ENCODE data around the gene TBX5. TPM values are rescaled to one million over a fixed set of nuclear protein-coding genes. Genes with fewer than 3 reads are reported as not detected.

The TBX5 gene
- total and polyA plus RNA-seq, 2 donors from 2014 or later = not detected

- intact Hi-C loops (cut with DNase I) = no loop called here
- no peaks in the 10 kb centered on the region for H3K4me1 ChIP-seq (ENCODE audit: control insufficient read depth in 2 of 3, insufficient read depth in 2 of 3, low read depth in 1 of 3, low read length in 3 of 3)
- no peak for TF ChIP-seq CTCF (IDR thresholded peaks at IDR 0.05; ENCODE audit: borderline replicate concordance, extremely low read depth, insufficient read depth)
- no peak overlapping the region for H3K27ac ChIP-seq (ENCODE audit: low read depth in 2 of 2, low read length in 2 of 2)
- FAIRE-seq = no peak
- no peak overlapping the region for H3K9ac ChIP-seq (ENCODE audit: low read length in 3 of 3)
- no peak for DNase-seq
- H3K36me3 ChIP-seq (ENCODE audit: control insufficient read depth in 2 of 3, insufficient read depth in 3 of 3, low read length in 3 of 3) = no peaks in the 10 kb centered on the region
- H3K27me3 ChIP-seq (ENCODE audit: control insufficient read depth, insufficient read depth, low read length) = peaks cover 73% of the 10 kb centered on the region
- no peaks in the 10 kb centered on the region for H3K9me3 ChIP-seq (ENCODE audit: control insufficient read depth in 2 of 3, insufficient read depth in 1 of 3, low read length in 3 of 3)
- no peak overlapping the region for H3K4me3 ChIP-seq (ENCODE audit: low read length in 3 of 3)
Measured at GRCh38 chr12:114441039-114441383, 35.1 kb upstream of the TBX5 start.

GRCh38 chr12:114440270-114441038 is 34.5 kb upstream of the TBX5 start:
- H3K9me3 ChIP-seq (ENCODE audit: control insufficient read depth in 2 of 3, insufficient read depth in 1 of 3, low read length in 3 of 3) = no peaks in the 10 kb centered on the region
- H3K4me3 ChIP-seq (ENCODE audit: low read length in 3 of 3) = no peak overlapping the region
- H3K27me3 ChIP-seq (ENCODE audit: control insufficient read depth, insufficient read depth, low read length) = peaks cover 70% of the 10 kb centered on the region
- FAIRE-seq (no peak), DNase-seq (no peak)
- no peak for TF ChIP-seq CTCF (IDR thresholded peaks at IDR 0.05; ENCODE audit: borderline replicate concordance, extremely low read depth, insufficient read depth)
- no peak overlapping the region for H3K27ac ChIP-seq (ENCODE audit: low read depth in 2 of 2, low read length in 2 of 2)
- intact Hi-C loops (cut with DNase I) = no loop called here
- H3K36me3 ChIP-seq (ENCODE audit: control insufficient read depth in 2 of 3, insufficient read depth in 3 of 3, low read length in 3 of 3) = no peaks in the 10 kb centered on the region
- no peak overlapping the region for H3K9ac ChIP-seq (ENCODE audit: low read length in 3 of 3)
- no peaks in the 10 kb centered on the region for H3K4me1 ChIP-seq (ENCODE audit: control insufficient read depth in 2 of 3, insufficient read depth in 2 of 3, low read depth in 1 of 3, low read length in 3 of 3)

- TF ChIP-seq CTCF (IDR thresholded peaks at IDR 0.05; ENCODE audit: borderline replicate concordance, extremely low read depth, insufficient read depth) = no peak
- Histone ChIP-seq H3K9ac (ENCODE audit: low read length in 3 of 3) (no peak overlapping the region), H3K27ac (ENCODE audit: low read depth in 2 of 2, low read length in 2 of 2) (no peak overlapping the region), H3K4me3 (ENCODE audit: low read length in 3 of 3) (no peak overlapping the region), H3K9me3 (ENCODE audit: control insufficient read depth in 2 of 3, insufficient read depth in 1 of 3, low read length in 3 of 3) (no peaks in the 10 kb centered on the region), H3K36me3 (ENCODE audit: control insufficient read depth in 2 of 3, insufficient read depth in 3 of 3, low read length in 3 of 3) (no peaks in the 10 kb centered on the region), H3K27me3 (ENCODE audit: control insufficient read depth, insufficient read depth, low read length) (peaks cover 68% of the 10 kb centered on the region), H3K4me1 (ENCODE audit: control insufficient read depth in 2 of 3, insufficient read depth in 2 of 3, low read depth in 1 of 3, low read length in 3 of 3) (no peaks in the 10 kb centered on the region)
- DNase-seq (no peak), FAIRE-seq (no peak)
- intact Hi-C loops (cut with DNase I) = no loop called here
Measured at GRCh38 chr12:114439817-114440216, 33.9 kb upstream of the TBX5 start.

GRCh38 chr12:114439261-114439683 is 33.3 kb upstream of the TBX5 start:
- Histone ChIP-seq H3K27ac (ENCODE audit: low read depth in 2 of 2, low read length in 2 of 2) (no peak overlapping the region), H3K36me3 (ENCODE audit: control insufficient read depth in 2 of 3, insufficient read depth in 3 of 3, low read length in 3 of 3) (no peaks in the 10 kb centered on the region), H3K4me1 (ENCODE audit: control insufficient read depth in 2 of 3, insufficient read depth in 2 of 3, low read depth in 1 of 3, low read length in 3 of 3) (no peaks in the 10 kb centered on the region), H3K9ac (ENCODE audit: low read length in 3 of 3) (no peak overlapping the region), H3K4me3 (ENCODE audit: low read length in 3 of 3) (no peak overlapping the region), H3K9me3 (ENCODE audit: control insufficient read depth in 2 of 3, insufficient read depth in 1 of 3, low read length in 3 of 3) (no peaks in the 10 kb centered on the region), H3K27me3 (ENCODE audit: control insufficient read depth, insufficient read depth, low read length) (peaks cover 65% of the 10 kb centered on the region)
- DNase-seq (no peak), FAIRE-seq (no peak)
- TF ChIP-seq CTCF (IDR thresholded peaks at IDR 0.05; ENCODE audit: borderline replicate concordance, extremely low read depth, insufficient read depth) = no peak
- intact Hi-C loops (cut with DNase I) = no loop called here
